Lower lobe of right lung (tissue), 2 donors: ENCODE results near the gene C13orf42. TPM values are rescaled to one million over a fixed set of nuclear protein-coding genes. Genes with fewer than 3 reads are reported as not detected.

ENCODE experiments used
- ATAC-seq, 2 donors: fragments of 200-7000 bp; cut with Tn5 transposase; one replicate each; pipeline ENCODE4 v1.9.1; 2020 to 2022; ENCODE audit warnings: mild to moderate bottlenecking in 2 of 2, moderate library complexity in 2 of 2
- DNase-seq: peaks from one replicate; pipeline ENCODE4 v3.0.0-alpha.2; 2020
- H3K27ac ChIP-seq: fragments of 200-600 bp; one replicate; pipeline ENCODE4 v1.8.0; 2022
- H3K27me3 ChIP-seq: fragments of 200-600 bp; one replicate; pipeline ENCODE4 v1.8.0; 2022; ENCODE audit warnings: low read depth
- H3K36me3 ChIP-seq: fragments of 200-600 bp; one replicate; pipeline ENCODE4 v1.8.0; 2022; ENCODE audit warnings: mild to moderate bottlenecking
- H3K4me1 ChIP-seq: fragments of 200-600 bp; one replicate; pipeline ENCODE4 v1.8.0; 2022
- H3K4me3 ChIP-seq: fragments of 200-600 bp; one replicate; pipeline ENCODE4 v1.8.0; 2022; ENCODE audit warnings: mild to moderate bottlenecking
- H3K9me3 ChIP-seq: fragments of 200-600 bp; one replicate; pipeline ENCODE4 v1.8.0; 2022
- intact Hi-C: fragments of 100-400 bp; cut with DNase I; formaldehyde crosslinking; loops from one replicate; pipeline ENCODE4 v1.11.0; 2022
- total RNA-seq: library from RNA; stranded (reverse); fragmentation: NEBNext Ultra II Directional; extraction: Animal tissue kit (Norgen Biotek cat#: 25700); gene quantifications from one replicate; pipeline ENCODE4 v1.2.1, GENCODE V29; 2021
- TF ChIP-seq, protein P1 (sequence below): fragments of 200-600 bp; IDR thresholded peaks from one replicate; pipeline ENCODE4 v1.8.0; 2022; ENCODE audit warnings: antibody characterized with exemption, mild to moderate bottlenecking
- donor health status: DM: no; HTN: yes; CAD: no; lungs with severe emphysema.

The C13orf42 gene
- total RNA-seq, 1 donor from 2014 or later = not detected

DNA sequence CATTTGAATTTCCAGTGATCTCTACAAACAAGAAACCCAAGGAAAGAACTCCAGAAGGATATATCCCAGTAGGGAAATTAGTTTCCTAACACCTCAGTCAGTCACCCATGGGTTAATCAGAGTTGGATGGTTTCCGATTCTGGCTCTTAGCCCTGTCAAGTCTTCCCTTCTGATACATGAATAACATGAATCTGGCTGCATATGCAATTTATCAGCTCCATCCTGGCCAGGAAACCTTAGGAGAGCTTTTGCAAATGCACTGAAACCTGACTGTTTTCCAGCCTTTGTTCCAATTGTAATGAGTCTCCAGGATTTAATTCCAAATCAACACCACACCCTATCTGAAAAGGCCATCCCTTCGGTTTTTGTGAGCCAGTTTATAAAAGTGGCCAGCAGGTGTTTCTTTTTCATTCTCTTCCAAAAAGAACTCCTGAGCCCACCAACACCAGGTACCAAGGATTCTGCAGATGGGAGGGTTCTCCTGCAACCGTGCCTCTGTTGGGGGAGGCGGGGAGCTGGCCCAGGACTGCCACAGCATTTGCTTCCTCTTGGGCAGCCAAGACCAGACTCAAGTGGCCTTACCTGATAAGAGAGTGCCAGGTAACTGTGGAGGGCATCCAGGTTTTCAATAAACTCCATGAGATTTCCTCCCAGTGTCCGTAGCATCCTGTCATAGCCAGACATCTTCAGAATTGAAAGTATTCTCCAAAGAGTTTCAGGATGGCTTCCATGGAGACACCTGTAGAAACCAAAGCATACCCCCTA, 77.5 kb downstream of the C13orf42 start:
- no peak for DNase-seq
- H3K36me3 ChIP-seq = no peaks in the 10 kb centered on the region
- H3K4me3 ChIP-seq = no peak overlapping the region
- no peak overlapping the region for H3K27ac ChIP-seq
- intact Hi-C loops = no loop called here
- no peaks in the 10 kb centered on the region for H3K9me3 ChIP-seq
- no peaks in the 10 kb centered on the region for H3K4me1 ChIP-seq
- no peak for ATAC-seq
- no peaks in the 10 kb centered on the region for H3K27me3 ChIP-seq
- TF ChIP-seq, protein P1, sequence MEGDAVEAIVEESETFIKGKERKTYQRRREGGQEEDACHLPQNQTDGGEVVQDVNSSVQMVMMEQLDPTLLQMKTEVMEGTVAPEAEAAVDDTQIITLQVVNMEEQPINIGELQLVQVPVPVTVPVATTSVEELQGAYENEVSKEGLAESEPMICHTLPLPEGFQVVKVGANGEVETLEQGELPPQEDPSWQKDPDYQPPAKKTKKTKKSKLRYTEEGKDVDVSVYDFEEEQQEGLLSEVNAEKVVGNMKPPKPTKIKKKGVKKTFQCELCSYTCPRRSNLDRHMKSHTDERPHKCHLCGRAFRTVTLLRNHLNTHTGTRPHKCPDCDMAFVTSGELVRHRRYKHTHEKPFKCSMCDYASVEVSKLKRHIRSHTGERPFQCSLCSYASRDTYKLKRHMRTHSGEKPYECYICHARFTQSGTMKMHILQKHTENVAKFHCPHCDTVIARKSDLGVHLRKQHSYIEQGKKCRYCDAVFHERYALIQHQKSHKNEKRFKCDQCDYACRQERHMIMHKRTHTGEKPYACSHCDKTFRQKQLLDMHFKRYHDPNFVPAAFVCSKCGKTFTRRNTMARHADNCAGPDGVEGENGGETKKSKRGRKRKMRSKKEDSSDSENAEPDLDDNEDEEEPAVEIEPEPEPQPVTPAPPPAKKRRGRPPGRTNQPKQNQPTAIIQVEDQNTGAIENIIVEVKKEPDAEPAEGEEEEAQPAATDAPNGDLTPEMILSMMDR = no peak

DNA sequence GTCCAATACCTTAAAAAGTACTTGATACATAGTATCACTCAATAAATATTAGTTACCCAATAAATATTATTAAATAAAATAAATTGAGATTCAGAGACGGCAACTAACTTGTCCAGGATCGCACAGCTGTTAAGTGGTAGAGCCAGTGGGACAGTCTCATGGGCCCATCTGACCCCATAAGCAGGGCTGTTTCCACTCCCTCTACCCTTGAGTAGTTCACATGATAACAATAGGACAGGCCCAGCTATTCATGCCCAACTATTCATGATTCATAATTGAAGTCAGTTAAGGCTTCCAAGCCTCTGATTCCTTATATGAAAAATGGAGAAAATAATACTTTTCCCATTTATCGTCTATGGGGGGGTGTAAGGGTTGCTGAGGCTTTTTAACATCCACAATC, 78.2 kb downstream of the C13orf42 start:
- TF ChIP-seq, protein P1 = no peak
- DNase-seq = no peak
- ATAC-seq = no peak
- H3K27me3 ChIP-seq = no peaks in the 10 kb centered on the region
- no peak overlapping the region for H3K27ac ChIP-seq
- H3K4me3 ChIP-seq = no peak overlapping the region
- H3K9me3 ChIP-seq = no peaks in the 10 kb centered on the region
- no peaks in the 10 kb centered on the region for H3K36me3 ChIP-seq
- intact Hi-C loops = no loop called here
- H3K4me1 ChIP-seq = no peaks in the 10 kb centered on the region

Other genes starting within 250 kb of the C13orf42 start
- 50.7 TPM for gene RNASEH2B, start 201.5 kb downstream of the C13orf42 start, total RNA-seq
- 4.1 TPM for gene FAM124A, start 111.1 kb upstream of the C13orf42 start, total RNA-seq
- not detected for gene SERPINE3, start 228.4 kb upstream of the C13orf42 start, total RNA-seq